ENCODE results near the gene CDCP2. TPM values are rescaled to one million over a fixed set of nuclear protein-coding genes. Genes with fewer than 3 reads are reported as not detected.
A peak's percentile ranks its signal among the peaks of the same experiment; 100 is the strongest.

CDCP2 gene
- total and polyA plus RNA-seq, 2 experiments from 2014 or later, result not detected

DNA sequence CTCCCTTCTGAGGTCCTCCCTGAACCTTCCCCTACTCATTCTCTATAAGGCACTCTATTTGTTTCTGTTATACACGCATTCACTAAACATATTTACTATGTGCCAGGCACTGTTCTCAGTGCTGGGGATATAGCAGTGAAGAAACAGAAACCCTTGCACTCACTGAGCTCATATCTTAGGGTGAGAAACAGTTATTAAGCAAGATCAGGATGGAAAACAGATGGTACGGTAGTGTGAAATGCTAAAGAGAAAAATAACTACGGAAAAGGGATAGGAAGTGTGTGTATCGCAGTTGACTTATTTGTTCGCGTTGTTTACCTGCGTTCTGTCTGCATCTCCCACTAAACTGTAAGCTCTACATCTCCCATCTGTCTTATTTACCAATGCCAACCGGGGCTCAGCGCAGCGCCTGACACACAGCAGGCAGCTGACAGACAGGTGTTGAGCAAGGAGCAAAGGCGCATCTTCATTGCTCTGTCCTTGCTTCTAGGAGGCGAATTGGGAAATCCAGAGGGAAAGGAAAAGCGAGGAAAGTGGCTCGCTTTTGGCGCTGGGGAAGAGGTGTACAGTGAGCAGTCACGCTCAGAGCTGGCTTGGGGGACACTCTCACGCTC, 46.5 kb upstream of the CDCP2 start:
- H3K9me2 ChIP-seq (replicated peaks; ENCODE audit: insufficient read depth), result no peaks in the 10 kb centered on the region
- peaks cover 37% of the 10 kb centered on the region for H3K79me2 ChIP-seq
- peak overlapping the region; percentile 78 for H3K4me2 ChIP-seq
- H2AFZ ChIP-seq, result peak overlapping the region; percentile 62
- TF ChIP-seq CTCF (IDR thresholded peaks at IDR 0.05; ENCODE audit: poor library complexity), result no peak
- TF ChIP-seq EZH2phosphoT487 (IDR thresholded peaks at IDR 0.05; ENCODE audit: low read depth, severe bottlenecking, unreplicated experiment), result no peak
- no peak for TF ChIP-seq EZH2 (IDR thresholded peaks at IDR 0.05; ENCODE audit: borderline replicate concordance)
- peaks cover 10% of the 10 kb centered on the region for H3K4me1 ChIP-seq (ENCODE audit: insufficient read depth)
- peak overlapping the region; percentile 26 for H3K27ac ChIP-seq
- no peaks in the 10 kb centered on the region for H3K27me3 ChIP-seq
- no peaks in the 10 kb centered on the region for H4K20me1 ChIP-seq (ENCODE audit: insufficient read depth, poor library complexity, severe bottlenecking)
- no peaks in the 10 kb centered on the region for H3K36me3 ChIP-seq (replicated peaks; ENCODE audit: insufficient read depth, low read depth)
- peak overlapping the region; percentile 10 for H3K4me3 ChIP-seq
- 27% methylated on average over 17 of the region's 17 CpGs for WGBS (ENCODE audit: low lambda C conversion rate, missing lambda C conversion rate)
- H3K9me3 ChIP-seq (ENCODE audit: low read depth), result no peaks in the 10 kb centered on the region
- DNase-seq (ENCODE audit: low spot score), result peak; percentile 37

- H3K9me3 ChIP-seq (ENCODE audit: low read depth), result no peaks in the 10 kb centered on the region
- no peak overlapping the region for H3K27ac ChIP-seq
- TF ChIP-seq EZH2 (IDR thresholded peaks at IDR 0.05; ENCODE audit: borderline replicate concordance) (no peak), EZH2phosphoT487 (IDR thresholded peaks at IDR 0.05; ENCODE audit: low read depth, severe bottlenecking, unreplicated experiment) (no peak), CTCF (IDR thresholded peaks at IDR 0.05; ENCODE audit: poor library complexity) (no peak)
- H3K27me3 ChIP-seq, result no peaks in the 10 kb centered on the region
- no peak overlapping the region for H3K4me2 ChIP-seq
- no peaks in the 10 kb centered on the region for H3K36me3 ChIP-seq (replicated peaks; ENCODE audit: insufficient read depth, low read depth)
- WGBS (ENCODE audit: low lambda C conversion rate, missing lambda C conversion rate), result 94% methylated on average over 5 of the region's 5 CpGs
- no peaks in the 10 kb centered on the region for H3K9me2 ChIP-seq (replicated peaks; ENCODE audit: insufficient read depth)
- no peak overlapping the region for H2AFZ ChIP-seq
- no peaks in the 10 kb centered on the region for H4K20me1 ChIP-seq (ENCODE audit: insufficient read depth, poor library complexity, severe bottlenecking)
- no peak overlapping the region for H3K4me3 ChIP-seq
- no peaks in the 10 kb centered on the region for H3K4me1 ChIP-seq (ENCODE audit: insufficient read depth)
- H3K79me2 ChIP-seq, result no peaks in the 10 kb centered on the region
- DNase-seq (ENCODE audit: low spot score), result no peak
These were observed 40.7 kb upstream of the CDCP2 start for GRCh38 chr1:54193453-54193852.

DNA sequence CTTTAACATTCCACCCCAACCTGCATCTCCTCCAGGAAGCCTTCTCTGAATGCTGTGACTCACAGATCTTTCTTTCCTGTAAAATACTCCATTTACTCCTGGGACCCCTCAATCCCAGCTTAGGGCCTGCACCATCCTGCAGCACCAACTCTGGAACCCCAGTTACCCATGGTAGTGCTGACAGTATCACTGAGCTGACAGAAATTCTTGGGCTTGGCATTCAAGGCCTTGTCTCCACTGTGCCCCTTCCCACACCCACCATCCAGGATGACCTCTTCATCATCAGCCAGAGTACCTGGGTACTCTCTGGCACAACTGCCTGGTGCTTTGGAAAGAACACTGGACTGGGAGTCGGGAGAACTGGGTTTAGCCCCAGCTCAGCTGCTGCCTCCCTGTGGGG, 38.7 kb upstream of the CDCP2 start:
- no peaks in the 10 kb centered on the region for H3K36me3 ChIP-seq (replicated peaks; ENCODE audit: insufficient read depth, low read depth)
- H3K9me3 ChIP-seq (ENCODE audit: low read depth), result no peaks in the 10 kb centered on the region
- H3K4me3 ChIP-seq, result no peak overlapping the region
- no peak for TF ChIP-seq CTCF (IDR thresholded peaks at IDR 0.05; ENCODE audit: poor library complexity)
- TF ChIP-seq EZH2 (IDR thresholded peaks at IDR 0.05; ENCODE audit: borderline replicate concordance), result no peak
- no peak overlapping the region for H3K4me2 ChIP-seq
- DNase-seq (ENCODE audit: low spot score), result no peak
- H4K20me1 ChIP-seq (ENCODE audit: insufficient read depth, poor library complexity, severe bottlenecking), result no peaks in the 10 kb centered on the region
- WGBS (ENCODE audit: low lambda C conversion rate, missing lambda C conversion rate), result 44% methylated on average over 1 of the region's 1 CpG
- H3K27ac ChIP-seq, result no peak overlapping the region
- no peaks in the 10 kb centered on the region for H3K79me2 ChIP-seq
- no peaks in the 10 kb centered on the region for H3K27me3 ChIP-seq
- H3K4me1 ChIP-seq (ENCODE audit: insufficient read depth), result no peaks in the 10 kb centered on the region
- no peak overlapping the region for H2AFZ ChIP-seq
- no peaks in the 10 kb centered on the region for H3K9me2 ChIP-seq (replicated peaks; ENCODE audit: insufficient read depth)

Data from hepatocyte (in vitro differentiated cells).